Effector memory CD4-positive, alpha-beta T cell (primary cell): ENCODE measurements around the gene VAV2.
"Not testable (repeated sequence)": the region's sequence is repeated elsewhere in the genome, so short reads cannot be mapped to it uniquely, and the experiment has no call there.

Experiments
- DNase-seq, 3 donors: peaks; one replicate each; pipeline ENCODE4 v3.0.0-alpha.2; 2020
- H3K27ac ChIP-seq: 2 replicates; pipeline ENCODE4 v1.7.0; 2013; ENCODE audit warnings: mild to moderate bottlenecking, low read length, moderate library complexity; ENCODE audit not compliant: insufficient read depth, poor library complexity, severe bottlenecking
- H3K27me3 ChIP-seq: replicated peaks from 2 replicates; pipeline ENCODE4 v1.7.0; 2013; ENCODE audit warnings: mild to moderate bottlenecking, low read length; ENCODE audit not compliant: insufficient read depth, control insufficient read depth, poor library complexity, severe bottlenecking
- H3K36me3 ChIP-seq: 2 replicates; pipeline ENCODE4 v1.7.0; 2013; ENCODE audit warnings: mild to moderate bottlenecking, low read length, moderate library complexity; ENCODE audit not compliant: control insufficient read depth, insufficient read depth
- H3K4me1 ChIP-seq: 2 replicates; pipeline ENCODE4 v1.7.0; 2013; ENCODE audit warnings: low read length, mild to moderate bottlenecking; ENCODE audit not compliant: control insufficient read depth, insufficient read depth, poor library complexity, severe bottlenecking
- H3K4me3 ChIP-seq: 2 replicates; pipeline ENCODE4 v1.7.0; 2013; ENCODE audit warnings: low read length, low read depth, mild to moderate bottlenecking; ENCODE audit not compliant: insufficient read depth, poor library complexity, severe bottlenecking
- H3K9me3 ChIP-seq: 2 replicates; pipeline ENCODE4 v1.7.0; 2013; ENCODE audit warnings: mild to moderate bottlenecking, low read length, moderate library complexity; ENCODE audit not compliant: control insufficient read depth

The VAV2 gene

GRCh38 chr9:133958756-133959155 lies 33.4 kb downstream of the VAV2 start:
- no peaks in the 10 kb centered on the region for H3K27me3 ChIP-seq
- peaks cover 6% of the 10 kb centered on the region for H3K4me1 ChIP-seq
- H3K9me3 ChIP-seq, result no peaks in the 10 kb centered on the region
- H3K4me3 ChIP-seq, result no peak overlapping the region
- no peak for DNase-seq
- H3K36me3 ChIP-seq, result no peaks in the 10 kb centered on the region
- H3K27ac ChIP-seq, result no peak overlapping the region

- not testable (repeated sequence) for H3K36me3 ChIP-seq, H3K4me1 ChIP-seq, H3K9me3 ChIP-seq, H3K4me3 ChIP-seq, H3K27me3 ChIP-seq, H3K27ac ChIP-seq, DNase-seq
Measured at GRCh38 chr9:133957772-133958171, 34.4 kb downstream of the VAV2 start.

- Histone ChIP-seq H3K36me3 (no peaks in the 10 kb centered on the region), H3K4me1 (peaks cover 6% of the 10 kb centered on the region), H3K27ac (no peak overlapping the region), H3K27me3 (no peaks in the 10 kb centered on the region), H3K9me3 (no peaks in the 10 kb centered on the region), H3K4me3 (no peak overlapping the region)
- DNase-seq, result no peak
Measured at GRCh38 chr9:133957328-133957727, 34.8 kb downstream of the VAV2 start.

- H3K27ac ChIP-seq, result no peak overlapping the region
Measured at GRCh38 chr9:133956520-133957076, 35.5 kb downstream of the VAV2 start.

GRCh38 chr9:133955821-133956411 lies 36.2 kb downstream of the VAV2 start:
- no peak for DNase-seq
- no peak overlapping the region for H3K27ac ChIP-seq
- H3K4me1 ChIP-seq, result peaks cover 6% of the 10 kb centered on the region
- no peaks in the 10 kb centered on the region for H3K27me3 ChIP-seq
- no peak overlapping the region for H3K4me3 ChIP-seq
- H3K36me3 ChIP-seq, result no peaks in the 10 kb centered on the region
- H3K9me3 ChIP-seq, result no peaks in the 10 kb centered on the region

More at GRCh38 chr9:133956520-133957076, 35.5 kb downstream of the VAV2 start:
- no peaks in the 10 kb centered on the region for H3K36me3 ChIP-seq
- H3K27me3 ChIP-seq, result no peaks in the 10 kb centered on the region
- DNase-seq, result no peak
- peaks cover 6% of the 10 kb centered on the region for H3K4me1 ChIP-seq
- H3K9me3 ChIP-seq, result no peaks in the 10 kb centered on the region
- H3K4me3 ChIP-seq, result no peak overlapping the region

- no peak overlapping the region for H3K27ac ChIP-seq
- no peaks in the 10 kb centered on the region for H3K27me3 ChIP-seq
- H3K9me3 ChIP-seq, result no peaks in the 10 kb centered on the region
- H3K36me3 ChIP-seq, result no peaks in the 10 kb centered on the region
- DNase-seq, result no peak
- H3K4me3 ChIP-seq, result peak overlapping the region; percentile 28
- H3K4me1 ChIP-seq, result peaks cover 6% of the 10 kb centered on the region
Measured at GRCh38 chr9:133954862-133955529, 37.1 kb downstream of the VAV2 start.

DNA sequence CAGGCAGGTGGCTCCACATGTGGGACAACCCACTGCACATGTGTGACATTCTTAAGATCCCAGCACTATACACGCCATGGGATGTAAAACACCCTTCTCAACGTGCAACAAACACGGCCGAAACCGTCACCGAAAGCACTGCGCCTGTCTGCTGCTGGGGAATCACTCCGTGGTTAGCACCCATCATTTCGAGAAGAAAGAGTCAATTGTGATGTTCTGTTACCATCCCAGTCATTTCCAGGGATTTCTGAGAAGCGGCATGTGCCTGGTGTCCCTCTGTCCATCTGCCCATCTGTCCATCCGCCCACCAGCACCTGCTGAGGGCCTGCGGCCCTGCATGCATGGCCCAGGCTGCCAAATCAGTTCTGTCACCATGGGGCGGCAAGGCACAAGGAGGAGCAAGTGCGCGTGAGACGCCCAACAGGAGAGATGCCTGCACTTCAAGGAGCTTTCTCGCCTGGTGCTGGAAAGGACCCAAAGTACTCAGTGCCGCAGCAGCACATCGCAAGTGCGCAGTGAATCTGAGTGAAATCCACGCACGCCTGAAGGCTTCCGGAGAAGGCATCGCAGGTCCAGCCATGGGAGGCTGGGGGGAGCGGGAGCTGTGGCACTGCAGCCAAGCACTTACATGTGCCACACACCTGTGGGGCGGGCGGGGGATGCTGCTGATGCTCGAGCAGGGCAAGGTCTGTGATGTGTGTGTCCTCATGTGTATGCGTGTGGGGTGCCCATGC lies 38.0 kb downstream of the VAV2 start:
- H3K4me1 ChIP-seq, result peaks cover 6% of the 10 kb centered on the region

GRCh38 chr9:133953621-133953975 lies 38.5 kb downstream of the VAV2 start:
- peaks cover 6% of the 10 kb centered on the region for H3K4me1 ChIP-seq
- H3K27ac ChIP-seq, result no peak overlapping the region
- DNase-seq, result no peak
- no peak overlapping the region for H3K4me3 ChIP-seq
- H3K9me3 ChIP-seq, result no peaks in the 10 kb centered on the region
- H3K36me3 ChIP-seq, result no peaks in the 10 kb centered on the region
- H3K27me3 ChIP-seq, result no peaks in the 10 kb centered on the region

More for the DNA sequence above, 38.0 kb downstream of the VAV2 start:
- Histone ChIP-seq H3K27me3 (no peaks in the 10 kb centered on the region), H3K4me3 (no peak overlapping the region), H3K27ac (no peak overlapping the region), H3K36me3 (no peaks in the 10 kb centered on the region), H3K9me3 (no peaks in the 10 kb centered on the region)
- no peak for DNase-seq

DNA sequence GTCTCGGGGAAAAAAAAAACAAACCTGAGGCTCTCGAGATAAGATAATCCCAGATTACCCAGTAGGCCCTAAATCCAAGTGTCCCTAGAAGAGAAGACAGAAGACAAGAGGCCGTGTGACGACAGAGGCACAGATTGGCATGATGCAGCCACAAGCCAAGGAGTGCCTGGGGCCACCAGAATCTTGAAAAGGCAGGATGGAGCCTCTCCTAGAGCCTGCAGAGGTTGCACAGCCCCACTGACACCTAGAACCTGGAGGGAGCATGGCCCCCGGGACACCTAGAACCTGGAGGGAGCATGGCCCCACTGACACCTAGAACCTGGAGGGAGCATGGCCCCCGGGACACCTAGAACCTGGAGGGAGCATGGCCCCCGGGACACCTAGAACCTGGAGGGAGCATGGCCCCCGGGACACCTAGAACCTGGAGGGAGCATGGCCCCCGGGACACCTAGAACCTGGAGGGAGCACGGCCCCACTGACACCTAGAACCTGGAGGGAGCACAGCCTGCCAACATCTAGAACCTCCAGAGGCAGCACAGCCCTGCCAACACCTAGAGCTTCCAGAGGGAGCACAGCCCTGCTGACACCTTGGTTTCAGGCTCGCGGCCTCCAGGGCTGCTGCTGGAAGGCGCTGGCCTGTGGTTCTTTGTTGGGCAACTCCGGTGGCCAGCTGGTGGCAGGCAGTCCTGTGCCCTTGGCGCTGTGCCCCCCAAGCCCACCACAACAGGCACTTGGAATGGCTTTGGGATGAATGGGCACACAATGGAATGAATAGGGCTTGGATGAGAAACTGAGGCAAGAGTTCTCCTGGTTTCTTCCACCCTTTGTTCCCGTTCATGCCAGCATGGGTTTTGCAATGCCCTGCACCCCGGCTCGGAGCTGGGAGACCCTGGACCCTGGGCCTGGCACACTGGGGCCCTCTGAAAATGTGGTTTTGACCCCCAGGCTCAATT lies 39.2 kb downstream of the VAV2 start:
- peaks cover 6% of the 10 kb centered on the region for H3K4me1 ChIP-seq
- no peaks in the 10 kb centered on the region for H3K9me3 ChIP-seq
- H3K4me3 ChIP-seq, result no peak overlapping the region
- H3K36me3 ChIP-seq, result no peaks in the 10 kb centered on the region
- no peaks in the 10 kb centered on the region for H3K27me3 ChIP-seq
- DNase-seq, result no peak
- H3K27ac ChIP-seq, result no peak overlapping the region
